Suppressor macrophage (primary cell): ENCODE results near the gene SIRT7.
"Not testable (repeated sequence)": the region's sequence is repeated elsewhere in the genome, so short reads cannot be mapped to it uniquely, and the experiment has no call there.

ENCODE experiments used
- DNase-seq, 4 experiments: peaks; one replicate each; pipeline ENCODE4 v3.0.0-alpha.2; 2020 to 2022

SIRT7 gene

GRCh38 chr17:81954131-81955057, 36.4 kb upstream of the SIRT7 start:
- DNase-seq, result no peak

GRCh38 chr17:81953443-81953842, 35.5 kb upstream of the SIRT7 start:
- DNase-seq, result not testable (repeated sequence)

DNA sequence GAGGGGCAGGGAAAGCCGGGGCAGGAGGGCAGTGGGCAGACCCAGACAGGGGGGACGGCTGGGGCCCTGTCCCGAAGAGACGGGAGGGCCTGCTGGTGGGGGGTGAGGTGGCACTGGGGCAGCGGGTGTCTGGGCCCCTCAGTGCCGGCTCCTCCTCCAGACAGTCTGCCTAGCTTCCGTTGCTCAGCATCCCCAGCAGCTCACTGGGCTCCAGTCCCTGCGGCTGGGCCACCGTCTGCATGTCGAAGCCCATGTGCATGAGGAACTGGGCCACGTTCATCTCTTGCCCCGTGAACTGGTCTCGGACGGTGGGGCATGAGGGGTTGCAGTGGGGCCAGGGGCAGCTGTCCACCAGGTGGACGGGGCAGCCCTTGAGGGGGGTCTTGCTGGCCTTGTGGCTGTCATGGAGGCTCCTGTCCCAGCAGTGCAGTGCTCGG, 34.8 kb upstream of the SIRT7 start:
- no peak for DNase-seq

DNA sequence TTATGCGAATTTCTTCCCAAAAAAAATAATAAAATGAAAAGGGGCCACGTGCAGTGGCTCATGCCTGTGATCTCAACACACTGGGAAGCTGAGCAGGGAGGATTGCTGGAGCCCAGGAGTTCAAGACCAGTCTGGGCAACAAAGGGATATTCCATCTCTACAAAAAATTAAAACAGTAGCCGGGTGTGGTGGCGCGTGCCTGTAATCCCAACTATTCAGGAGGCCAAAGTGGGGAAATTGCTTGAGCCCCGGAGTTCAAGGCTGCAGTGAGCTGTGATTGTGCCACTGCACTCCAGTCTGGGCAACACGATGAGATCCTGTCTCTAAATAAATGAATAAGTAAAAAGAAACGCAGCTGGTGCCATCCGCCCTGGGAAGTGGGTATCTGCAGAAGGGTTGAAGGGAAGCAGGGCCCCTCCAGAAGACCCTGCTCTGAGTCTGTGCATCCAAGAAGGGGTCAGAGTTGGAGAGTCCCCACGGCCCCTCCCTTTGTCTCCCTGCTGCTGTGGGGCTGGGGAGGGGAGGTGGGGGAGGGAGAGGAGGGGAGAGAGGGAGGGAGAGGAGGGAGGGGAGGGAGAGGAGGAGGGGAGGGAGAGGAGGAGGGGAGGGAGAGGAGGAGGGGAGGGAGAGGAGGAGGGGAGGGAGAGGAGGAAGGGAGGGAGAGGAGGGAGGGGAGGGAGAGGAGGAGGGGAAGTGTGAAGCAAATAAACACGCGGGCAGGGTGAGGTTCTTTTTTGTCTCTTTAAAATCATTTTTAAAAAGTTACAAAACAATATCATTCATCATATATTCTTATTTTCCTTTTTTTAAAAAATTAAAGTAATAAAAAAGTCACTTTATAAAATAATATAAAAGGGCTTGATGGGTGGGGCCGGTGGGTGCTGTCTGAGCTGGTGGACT, 34.1 kb upstream of the SIRT7 start:
- DNase-seq, result no peak

- no peak for DNase-seq
Measured at GRCh38 chr17:81950501-81950900, 32.5 kb upstream of the SIRT7 start.

DNA sequence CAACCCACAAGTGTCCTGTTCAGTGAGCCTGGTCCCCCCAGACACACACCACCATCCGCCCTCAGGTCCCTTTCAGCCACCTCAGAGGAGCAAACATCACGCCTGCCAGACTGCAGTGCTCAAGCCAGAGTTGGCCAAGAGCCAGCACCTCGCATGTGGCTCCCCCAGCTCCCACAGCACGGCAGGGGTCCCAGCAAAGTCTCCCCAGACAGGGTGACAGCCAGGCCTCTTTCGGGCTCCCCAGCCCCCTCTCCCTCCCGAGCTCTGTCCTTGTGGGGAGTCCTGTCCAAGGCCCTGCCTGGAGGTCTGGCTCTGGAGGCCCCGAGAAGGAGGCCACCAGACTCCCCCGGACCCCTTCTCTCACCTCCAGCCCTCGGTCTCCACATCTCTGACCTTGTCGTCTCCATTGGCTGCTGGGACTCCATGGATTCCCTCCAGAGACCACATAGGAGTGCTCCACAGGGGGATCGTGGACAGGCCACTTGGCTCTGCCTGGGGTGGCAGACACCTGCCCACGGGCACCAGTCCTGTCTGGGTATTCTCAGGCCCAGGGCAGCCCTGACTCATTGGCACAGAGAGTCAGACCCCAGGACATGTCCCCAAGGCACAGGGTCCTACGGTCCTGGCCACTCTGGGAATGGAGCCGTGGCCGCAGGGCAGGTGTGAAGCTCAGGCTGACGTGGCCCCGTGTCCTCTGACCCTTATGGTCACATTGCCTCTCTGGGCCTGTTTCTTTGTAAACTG, 30.8 kb upstream of the SIRT7 start:
- no peak for DNase-seq

DNA sequence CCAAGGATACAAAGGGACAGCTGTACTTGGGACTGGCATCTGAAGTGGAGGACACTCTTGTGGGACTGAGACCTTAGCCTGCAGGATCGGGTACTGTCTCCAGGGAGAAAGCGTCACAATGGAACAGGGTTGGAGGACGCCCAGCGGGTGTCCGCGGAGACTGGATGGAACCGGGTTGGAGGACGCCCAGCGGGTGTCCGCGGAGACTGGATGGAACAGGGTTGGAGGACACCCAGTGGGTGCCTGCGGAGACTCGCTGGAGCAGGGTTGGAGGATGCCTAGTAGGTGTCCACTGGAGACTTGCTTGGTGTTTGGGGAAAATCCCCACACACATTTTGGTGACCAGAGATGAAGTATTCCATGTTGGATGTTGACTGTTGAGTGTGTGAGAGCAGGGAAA, 29.2 kb upstream of the SIRT7 start, which contains the start of gene MYADML2:
Gene MYADML2 (minus strand): TSS at position 45 of the 400 bp plus-strand sequence. CDS start 5,492 bp downstream, outside the sequence.
- DNase-seq, result no peak

- no peak for DNase-seq
Measured at GRCh38 chr17:81944858-81945257, 26.9 kb upstream of the SIRT7 start.

GRCh38 chr17:81942167-81942553, 24.2 kb upstream of the SIRT7 start:
- DNase-seq, result no peak

DNA sequence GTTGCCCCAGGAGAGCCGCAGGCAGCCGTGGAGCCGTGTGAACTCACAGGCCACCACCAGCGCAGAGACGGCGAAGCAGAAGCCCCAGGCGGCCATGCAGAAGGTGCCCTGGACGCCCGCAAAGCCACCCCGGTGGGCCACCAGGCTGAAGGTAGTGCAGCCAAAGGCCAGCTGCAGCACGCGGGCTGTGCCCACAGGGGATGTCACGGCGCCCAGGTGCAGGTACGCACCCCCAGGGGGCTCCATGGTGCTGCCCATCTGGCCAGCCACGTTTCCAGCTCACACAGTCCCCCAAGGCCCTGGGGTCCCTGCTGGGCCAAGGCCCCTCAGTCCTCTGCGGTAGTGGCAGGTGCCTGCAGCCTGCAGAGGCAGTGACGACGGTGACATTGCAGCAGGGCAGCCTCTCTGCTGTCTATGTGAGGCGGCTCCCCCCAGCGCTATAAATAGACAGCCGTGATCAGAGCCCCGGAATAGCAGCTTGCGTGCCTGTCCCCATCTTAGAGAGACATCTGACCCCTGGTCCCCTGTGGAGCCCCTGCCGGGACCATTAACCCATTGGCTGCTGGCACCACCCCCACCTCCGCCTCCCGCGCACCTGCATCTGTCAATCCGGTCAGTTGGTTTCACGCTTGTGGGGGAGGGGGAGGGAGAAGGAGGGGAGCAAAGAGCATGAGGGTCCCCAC, 23.6 kb upstream of the SIRT7 start:
- no peak for DNase-seq

DNA sequence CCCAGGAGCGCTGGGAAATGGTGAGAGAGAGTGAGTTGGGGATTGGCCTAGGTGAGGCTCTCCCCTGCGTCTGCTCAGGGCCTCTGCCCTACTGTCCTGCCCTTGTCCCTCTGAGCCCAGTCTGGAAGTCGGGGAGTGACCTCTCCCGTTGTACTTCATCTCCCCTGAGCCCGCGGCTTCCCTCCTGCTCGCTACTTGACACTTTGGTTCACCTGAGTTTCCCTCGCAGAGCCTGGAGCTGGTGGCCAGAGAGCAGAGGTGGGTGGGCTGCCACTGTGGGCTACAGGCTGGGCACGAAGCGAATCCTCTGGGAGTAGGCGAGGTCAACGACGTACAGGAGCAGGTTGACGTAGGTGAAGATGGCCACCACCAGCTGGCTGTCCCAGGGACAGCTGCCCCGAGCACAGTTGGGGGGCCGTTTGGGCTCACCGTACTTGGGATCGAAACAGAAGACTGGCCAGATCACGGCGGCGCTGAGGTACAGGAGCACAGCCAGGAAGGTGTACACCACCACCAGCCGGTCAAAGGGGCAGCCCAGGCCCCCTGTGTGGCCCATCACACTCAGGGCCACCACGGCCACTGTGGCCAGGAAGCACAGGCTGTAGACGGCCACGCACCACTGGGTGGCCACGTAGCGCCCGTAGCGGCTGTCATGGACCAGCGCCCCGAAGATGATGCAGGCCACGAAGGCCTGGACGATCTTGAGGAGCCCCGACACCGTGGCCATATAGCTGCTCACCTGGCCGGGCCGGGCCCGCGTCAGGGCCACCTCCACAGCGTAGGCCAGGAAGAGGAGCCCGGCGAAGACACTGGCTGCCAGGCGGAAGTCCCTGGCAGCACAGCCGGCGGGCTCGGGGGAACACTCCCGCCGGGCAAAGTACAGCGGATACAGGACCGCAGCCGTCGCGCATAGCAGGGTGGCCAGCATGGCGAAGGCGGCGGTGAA, 22.8 kb upstream of the SIRT7 start:
- DNase-seq, result no peak

DNA sequence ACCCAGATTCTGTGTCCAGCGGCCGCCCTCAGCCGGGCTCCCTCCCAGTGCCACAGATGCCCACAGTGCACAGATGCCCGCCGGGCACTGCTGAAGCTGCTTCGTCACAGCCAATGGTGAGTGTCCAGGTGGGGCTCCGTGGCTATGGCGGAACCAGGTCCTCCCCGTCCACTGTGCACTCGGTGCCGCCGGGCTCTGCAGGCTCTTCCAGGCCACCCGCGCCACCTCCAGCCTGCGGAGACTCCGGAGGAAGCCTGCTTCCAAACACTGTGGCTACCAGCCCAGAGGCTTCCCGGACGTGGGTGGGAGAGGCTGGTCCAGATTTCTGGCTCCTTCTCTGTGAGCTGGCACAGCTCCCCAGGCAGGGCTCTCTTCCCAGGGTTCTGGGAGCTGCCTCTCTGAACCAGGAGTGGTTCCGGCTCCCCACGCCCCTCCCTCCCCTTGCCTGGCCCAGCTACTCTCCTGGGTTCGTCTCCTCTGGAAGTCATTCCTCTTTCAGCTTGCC, 22.0 kb upstream of the SIRT7 start:
- DNase-seq, result no peak

DNA sequence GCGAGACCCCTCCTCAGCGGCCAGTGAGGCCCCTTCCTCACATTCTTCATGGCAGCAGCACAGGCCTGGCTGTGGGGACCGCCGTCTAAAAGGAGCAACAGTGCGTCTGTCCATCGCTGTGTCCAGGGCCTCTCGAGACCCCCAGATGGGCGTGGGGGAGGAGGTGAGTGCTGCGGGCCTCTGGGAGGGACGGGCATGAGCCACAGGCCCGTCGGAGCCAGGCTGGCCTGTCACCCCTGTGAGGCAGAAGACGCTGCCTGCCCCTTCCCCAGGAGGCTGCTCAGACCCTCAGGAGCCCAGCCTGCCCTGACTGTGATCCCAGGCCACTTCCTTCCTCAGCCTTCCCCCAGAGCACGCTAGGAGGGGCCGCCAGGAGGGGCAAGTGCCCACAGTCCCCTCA, 21.2 kb upstream of the SIRT7 start:
- no peak for DNase-seq

GRCh38 chr17:81935709-81936084, 17.7 kb upstream of the SIRT7 start:
- DNase-seq, result no peak

GRCh38 chr17:81934850-81935708, 17.1 kb upstream of the SIRT7 start:
- DNase-seq, result no peak

DNA sequence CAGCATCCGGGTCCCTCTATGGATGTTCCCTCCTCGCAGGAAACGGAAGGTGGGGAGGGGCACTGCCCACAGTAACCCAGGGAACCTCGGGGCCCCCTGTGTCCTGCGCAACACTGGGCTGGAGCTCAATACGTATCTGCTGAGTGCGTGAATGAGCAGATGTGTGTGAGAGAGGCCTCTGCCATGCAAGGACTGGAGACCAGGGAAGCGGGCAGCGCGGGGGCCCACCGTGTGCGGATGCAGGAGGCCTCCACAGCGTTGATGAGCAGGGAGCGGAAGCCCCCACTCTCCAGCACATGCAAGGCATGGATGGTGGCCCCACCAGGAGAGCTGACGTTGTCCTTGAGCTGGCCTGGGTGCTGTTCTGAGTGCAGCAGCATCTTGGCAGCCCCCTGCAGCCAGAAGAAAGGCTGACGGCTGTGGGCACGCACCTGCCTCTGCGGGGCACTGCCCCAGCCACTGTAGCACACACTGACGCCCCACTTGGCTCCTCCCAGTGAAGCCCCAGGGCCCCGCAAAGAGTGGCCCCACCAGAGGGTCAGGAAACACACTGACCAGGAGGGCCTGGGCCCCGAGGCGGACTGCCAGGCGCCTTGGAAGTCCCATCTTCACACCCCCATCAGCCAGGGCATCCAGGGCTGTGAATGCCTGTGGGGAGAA, 16.3 kb upstream of the SIRT7 start:
- no peak for DNase-seq

- DNase-seq, result no peak
Measured at GRCh38 chr17:81933178-81933699, 15.3 kb upstream of the SIRT7 start.

GRCh38 chr17:81932333-81932983, 14.5 kb upstream of the SIRT7 start:
- DNase-seq, result no peak
